Stimulated activated CD4-positive, alpha-beta T cell treated with anti-CD3 and anti-CD28 coated beads, Interleukin-4, amount 100 ng/mL, for 4 hours (primary cell): ENCODE measurements around the gene TLL1.

Experiments
- DNase-seq, 2 experiments: peaks; one replicate each; pipeline ENCODE4 v3.0.0-alpha.2; 2020

The TLL1 gene

GRCh38 chr4:165905405-165906027 lies 32.5 kb downstream of the TLL1 start:
- DNase-seq: no peak

GRCh38 chr4:165906272-165906671 lies 33.2 kb downstream of the TLL1 start:
- no peak for DNase-seq

- no peak for DNase-seq
Measured at GRCh38 chr4:165909947-165910346, 36.9 kb downstream of the TLL1 start.

DNA sequence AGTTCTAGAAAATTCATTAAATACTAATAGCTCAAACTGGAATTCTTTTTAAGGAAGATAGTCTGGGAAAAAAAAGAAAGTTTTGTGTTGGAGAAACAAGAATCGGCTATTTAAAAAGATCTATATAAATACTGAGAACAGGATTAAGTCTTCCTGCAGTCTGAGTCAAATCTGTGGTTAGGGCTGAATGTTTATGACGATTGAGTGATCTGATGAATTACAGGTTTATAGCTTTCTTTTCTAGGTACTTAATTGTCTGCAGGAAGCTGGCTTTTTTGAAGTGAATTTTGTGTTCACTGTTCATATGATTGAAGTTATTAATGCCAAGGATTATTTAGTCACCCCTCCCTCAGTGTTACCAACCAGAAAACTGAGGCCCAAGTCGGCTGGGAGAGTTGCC lies 42.2 kb downstream of the TLL1 start:
- DNase-seq: no peak

- no peak for DNase-seq
Measured at GRCh38 chr4:165921546-165921945, 48.5 kb downstream of the TLL1 start.

- DNase-seq: no peak
Measured at GRCh38 chr4:165922747-165923146, 49.7 kb downstream of the TLL1 start.

DNA sequence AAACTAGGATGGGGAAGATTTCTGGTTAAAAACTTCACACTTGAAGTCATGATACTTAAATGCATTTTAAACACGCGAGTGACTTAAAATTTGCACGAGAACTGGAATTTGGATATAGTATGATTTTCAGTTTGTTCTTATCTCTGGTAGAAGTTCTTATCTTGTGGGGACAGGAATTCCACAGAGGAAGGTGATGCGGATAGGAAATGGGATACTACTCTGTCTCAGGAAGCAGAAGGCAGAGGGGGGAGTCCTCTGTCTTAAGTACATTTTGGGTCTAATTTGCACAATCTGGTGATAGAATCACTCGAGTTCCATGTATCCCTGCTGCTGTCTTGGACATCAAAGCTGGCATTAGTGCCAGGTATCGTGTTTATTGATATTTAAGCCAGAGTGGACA lies 53.3 kb downstream of the TLL1 start:
- no peak for DNase-seq

DNA sequence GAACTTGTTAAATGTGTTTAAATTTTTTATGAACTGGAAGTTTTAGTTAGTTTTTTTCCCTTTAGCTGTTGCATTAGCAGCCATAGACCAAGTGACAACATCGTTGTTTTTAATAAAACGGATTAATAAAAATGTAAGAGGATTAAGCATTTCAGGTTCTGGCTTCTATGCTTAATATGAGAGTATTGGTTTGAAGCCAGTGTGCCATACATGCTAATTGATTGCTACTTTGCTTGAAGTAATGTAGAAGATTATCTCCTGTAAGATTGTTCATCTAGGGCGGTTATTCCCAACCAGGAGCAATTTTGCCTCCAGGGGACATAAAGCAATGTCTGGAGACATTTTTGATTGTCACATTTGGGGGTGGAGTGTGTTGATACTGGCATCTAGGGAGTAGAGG lies 54.3 kb downstream of the TLL1 start:
- no peak for DNase-seq

GRCh38 chr4:165927815-165928214 lies 54.8 kb downstream of the TLL1 start:
- no peak for DNase-seq

DNA sequence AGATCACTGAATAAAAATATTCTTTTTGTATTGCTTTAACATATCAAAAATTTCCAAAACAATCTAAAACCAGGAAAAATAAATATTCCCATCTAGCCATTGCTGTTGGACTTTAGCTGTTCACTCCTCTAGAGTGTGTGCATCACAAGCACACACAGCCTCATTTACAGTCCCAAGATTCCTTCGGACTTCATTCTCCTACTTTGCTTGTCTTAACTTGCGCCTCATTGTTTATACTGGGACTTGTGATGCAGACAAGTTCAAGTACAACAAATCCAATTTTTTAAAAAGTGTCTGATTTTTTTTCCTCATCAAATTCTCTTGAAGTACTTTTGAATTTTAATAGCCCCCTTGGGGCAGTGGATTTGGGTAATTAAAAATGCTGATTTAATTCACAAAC lies 55.6 kb downstream of the TLL1 start:
- no peak for DNase-seq

- no peak for DNase-seq
Measured at GRCh38 chr4:165929662-165930061, 56.6 kb downstream of the TLL1 start.

GRCh38 chr4:165931741-165932140 lies 58.7 kb downstream of the TLL1 start:
- no peak for DNase-seq

- no peak for DNase-seq
Measured at GRCh38 chr4:165944900-165945299, 71.9 kb downstream of the TLL1 start.

GRCh38 chr4:165945991-165946390 lies 73.0 kb downstream of the TLL1 start:
- no peak for DNase-seq

DNA sequence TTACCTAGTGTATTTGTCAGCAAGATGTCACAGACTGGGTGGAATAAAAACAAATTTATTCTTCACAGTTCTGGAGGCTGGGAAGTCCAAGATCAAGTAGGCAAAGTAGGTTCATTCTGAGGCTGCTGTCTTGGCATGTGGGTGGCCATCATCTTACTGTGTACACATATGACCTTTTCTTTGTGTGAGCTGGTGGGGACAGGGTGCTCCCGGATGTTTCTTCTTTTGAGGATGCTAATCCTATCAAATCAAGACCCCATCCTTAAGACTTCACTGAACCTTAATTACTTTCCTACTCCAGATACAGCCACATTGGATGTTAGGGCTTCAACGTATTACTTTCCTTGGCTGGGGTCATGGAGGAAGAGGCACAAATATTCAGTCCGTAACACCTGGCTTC lies 74.0 kb downstream of the TLL1 start:
- DNase-seq: no peak

DNA sequence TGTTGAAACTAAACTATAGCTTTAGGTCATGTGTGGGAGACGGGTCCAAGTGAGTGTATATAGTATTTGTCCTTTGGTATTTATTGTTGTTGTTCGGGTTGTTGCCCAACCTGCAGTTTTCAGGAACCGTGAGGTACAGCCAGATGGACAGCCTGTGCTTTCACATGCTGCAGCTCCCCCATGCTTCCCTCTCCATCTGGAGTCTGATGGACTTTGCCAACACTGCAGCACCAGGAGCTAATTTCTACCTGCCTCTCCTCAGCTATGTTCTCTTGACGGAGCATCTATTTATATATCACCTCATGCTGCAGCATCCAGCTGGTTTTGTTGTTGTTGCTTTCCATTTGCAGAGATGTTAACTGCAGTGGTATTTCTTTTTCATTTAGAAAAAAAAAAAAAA lies 80.1 kb downstream of the TLL1 start:
- no peak for DNase-seq

GRCh38 chr4:165963621-165964020 lies 90.6 kb downstream of the TLL1 start:
- DNase-seq: no peak

GRCh38 chr4:165964591-165964990 lies 91.6 kb downstream of the TLL1 start:
- DNase-seq: no peak

GRCh38 chr4:165965503-165965902 lies 92.5 kb downstream of the TLL1 start:
- no peak for DNase-seq

DNA sequence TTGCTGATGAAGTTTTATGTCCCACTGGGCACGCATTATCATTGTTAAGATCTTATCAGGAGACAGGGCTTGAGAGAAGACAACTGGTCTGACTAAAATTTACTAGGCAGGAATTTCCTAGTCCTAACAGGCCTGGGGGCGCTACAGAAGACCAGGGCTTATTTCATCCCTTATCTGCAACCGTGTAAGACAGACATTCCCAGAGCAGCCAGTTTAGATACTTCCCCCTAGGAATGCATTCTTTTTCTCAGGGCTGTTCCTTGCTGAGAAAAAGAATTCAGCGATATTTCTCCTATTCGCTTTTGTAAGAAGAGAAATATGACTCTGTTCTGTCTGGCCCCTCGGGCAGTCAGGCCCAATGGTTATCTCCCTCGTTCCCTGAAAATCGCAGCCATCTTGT lies 93.8 kb downstream of the TLL1 start:
- DNase-seq: no peak

DNA sequence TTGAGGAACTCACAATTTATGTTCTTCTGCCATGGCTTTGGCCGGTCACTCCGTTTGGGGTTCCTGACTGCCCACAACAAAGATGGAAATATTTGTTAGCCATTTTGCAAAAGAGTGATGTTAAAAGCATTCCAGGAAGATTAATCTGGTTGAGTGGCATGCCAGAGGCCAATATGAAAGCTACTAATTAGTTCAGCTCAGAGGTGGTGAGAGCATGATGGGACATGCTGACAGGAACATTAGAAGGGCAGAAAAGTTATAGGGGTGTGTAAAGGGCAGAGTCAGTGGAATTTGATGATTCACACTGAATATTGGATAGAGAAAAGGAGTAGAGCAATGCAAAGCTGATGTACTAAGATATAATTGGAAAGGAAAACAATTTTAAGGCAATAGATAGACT lies 94.4 kb downstream of the TLL1 start:
- DNase-seq: no peak

- no peak for DNase-seq
Measured at GRCh38 chr4:165970703-165971420, 97.8 kb downstream of the TLL1 start.

DNA sequence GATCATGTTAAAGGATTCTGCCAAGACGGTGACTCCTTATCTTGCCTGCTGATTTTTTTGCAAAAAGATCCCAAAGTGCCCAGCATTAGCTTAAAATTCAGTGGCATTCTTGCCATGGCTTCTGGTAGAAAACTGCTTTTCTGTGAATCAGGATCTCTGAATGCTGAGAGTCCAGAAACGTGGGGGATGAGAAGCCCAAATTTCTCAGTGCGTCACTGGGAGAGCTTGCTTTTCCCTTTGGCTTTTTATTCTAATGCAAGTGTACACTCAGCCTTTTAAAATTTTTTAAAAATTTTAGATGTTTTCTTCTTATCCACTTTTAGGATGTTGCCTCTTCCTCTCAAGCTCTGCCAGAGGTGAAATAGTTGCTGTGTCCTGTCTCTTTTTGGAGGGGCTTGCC lies 98.4 kb downstream of the TLL1 start:
- DNase-seq: no peak

GRCh38 chr4:165971933-165972332 lies 98.9 kb downstream of the TLL1 start:
- DNase-seq: no peak

GRCh38 chr4:165972747-165973146 lies 99.7 kb downstream of the TLL1 start:
- DNase-seq: no peak
